Stimulated activated CD4-positive, alpha-beta T cell treated with anti-CD3 and anti-CD28 coated beads, TNF-alpha, amount 100 ng/mL, for 1 hour (primary cell): ENCODE data around the gene CAPN2.
"Not testable (repeated sequence)": the region's sequence is repeated elsewhere in the genome, so short reads cannot be mapped to it uniquely, and the experiment has no call there.

Experiments
- DNase-seq, 3 donors: peaks; one replicate each; pipeline ENCODE4 v3.0.0-alpha.2; 2020; ENCODE audit warnings: low read depth in 3 of 3, low spot score in 1 of 3

The CAPN2 gene

DNA sequence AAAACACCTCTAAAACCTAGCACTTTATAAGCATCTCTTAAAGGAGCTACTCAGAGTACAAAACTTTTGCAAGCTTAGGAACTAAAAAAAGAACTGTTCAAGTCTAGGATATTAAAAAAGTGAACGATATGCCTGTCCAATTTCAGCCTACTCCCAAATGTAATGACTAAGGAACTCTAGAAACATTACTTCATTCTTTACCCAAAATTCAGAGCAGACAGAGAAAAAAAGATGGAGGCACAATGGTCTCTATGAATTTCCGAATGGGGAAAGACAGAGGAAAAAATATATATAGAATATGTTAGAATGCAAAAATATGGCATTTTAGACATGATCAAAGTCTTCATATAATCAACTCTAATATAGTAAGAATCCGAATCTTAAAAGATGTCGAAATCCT, 72.2 kb downstream of the CAPN2 start:
- DNase-seq, result no peak

GRCh38 chr1:223785808-223786207, 73.5 kb downstream of the CAPN2 start:
- DNase-seq, result no peak

- no peak for DNase-seq
Measured at GRCh38 chr1:223788746-223789415, 76.5 kb downstream of the CAPN2 start.

DNA sequence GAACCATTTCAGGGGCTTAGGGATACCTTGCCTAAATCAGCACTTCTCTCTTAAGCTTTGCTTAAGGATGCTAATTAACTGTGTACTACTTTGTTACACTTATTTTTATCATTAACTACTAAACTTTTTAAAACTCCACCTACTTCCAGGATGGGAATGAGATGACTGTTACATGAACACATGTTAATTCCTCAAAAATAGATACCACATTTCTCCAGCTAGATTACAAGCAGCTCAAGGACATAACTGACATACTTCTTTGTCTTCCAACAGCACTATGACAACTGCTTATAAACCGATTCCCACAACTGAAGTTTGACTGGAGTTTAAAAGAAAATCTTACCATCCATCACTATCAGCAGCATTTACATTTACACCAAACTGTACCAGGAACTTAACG, 79.7 kb downstream of the CAPN2 start:
- no peak for DNase-seq

- no peak for DNase-seq
Measured at GRCh38 chr1:223793716-223794115, 81.4 kb downstream of the CAPN2 start.

DNA sequence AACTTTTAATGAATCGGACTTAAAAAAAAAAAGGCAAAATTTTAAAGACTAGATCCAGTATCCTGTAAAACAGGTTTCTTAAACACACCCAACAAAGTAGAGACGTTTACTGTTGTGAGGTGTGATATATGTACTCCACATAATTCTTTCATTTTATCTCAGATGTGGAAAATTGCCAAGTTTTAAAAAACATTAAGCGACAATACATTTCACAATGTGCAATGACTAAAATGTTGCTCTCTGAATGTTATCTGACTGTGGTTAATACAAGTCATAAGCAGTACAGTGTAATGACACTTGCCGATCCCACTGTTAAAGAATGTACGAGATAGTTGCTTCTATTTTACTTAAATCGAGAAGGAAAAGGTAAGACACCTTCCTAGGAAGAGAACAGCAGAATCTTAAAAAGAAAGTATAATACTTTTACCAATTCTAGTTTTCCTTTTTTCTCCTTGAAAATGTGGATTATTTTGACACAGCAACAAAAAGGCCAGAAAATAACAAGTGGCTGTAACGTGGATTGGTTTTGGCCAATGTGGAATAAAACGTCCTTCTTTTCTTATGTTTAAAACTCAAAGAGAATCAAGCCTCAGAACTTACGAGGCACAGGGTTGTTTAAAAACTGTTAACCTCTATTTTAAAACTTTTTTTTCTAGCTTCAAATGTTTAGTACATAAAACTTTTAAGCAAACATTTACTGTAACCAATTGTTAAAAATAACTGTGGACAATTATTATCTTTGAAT, 82.0 kb downstream of the CAPN2 start:
- no peak for DNase-seq

DNA sequence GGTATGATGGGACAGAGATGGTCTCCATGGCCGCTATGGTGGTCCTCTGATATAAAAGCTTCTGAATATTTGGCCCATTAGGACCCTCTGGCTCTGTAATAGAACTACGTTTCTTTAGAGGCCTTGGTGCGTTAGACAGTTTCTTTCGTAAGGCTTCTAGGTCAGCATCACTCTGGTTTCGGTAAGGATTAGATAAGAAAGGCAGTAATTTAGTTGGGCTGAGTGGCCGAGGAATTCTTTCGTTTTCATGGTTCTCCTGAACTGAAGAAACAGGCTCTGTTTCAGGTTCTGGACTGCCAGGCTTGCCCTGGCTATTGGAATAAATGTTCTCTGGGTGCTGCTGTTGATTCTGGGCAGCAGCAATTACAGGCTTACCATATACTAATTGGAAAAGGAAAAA, 83.9 kb downstream of the CAPN2 start:
- no peak for DNase-seq

DNA sequence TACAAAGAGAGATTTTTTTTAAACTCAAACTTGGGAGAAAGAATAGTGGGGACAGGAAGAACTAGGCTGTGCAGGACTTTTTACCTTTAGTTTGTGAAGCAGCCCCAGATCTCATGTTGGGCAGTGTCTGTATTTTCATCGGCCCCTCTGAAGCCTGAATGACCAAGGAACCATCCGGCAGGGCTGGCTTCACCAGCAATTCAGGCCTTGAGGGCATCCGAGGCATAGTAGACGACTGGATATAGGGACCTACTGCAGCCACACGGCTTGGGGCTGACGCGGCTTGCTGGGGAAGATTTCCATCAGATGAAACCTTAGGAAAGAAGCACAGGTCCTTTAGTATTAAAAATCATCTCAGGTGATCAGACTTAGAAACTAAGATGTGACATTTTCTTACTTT, 89.7 kb downstream of the CAPN2 start:
- DNase-seq, result no peak

DNA sequence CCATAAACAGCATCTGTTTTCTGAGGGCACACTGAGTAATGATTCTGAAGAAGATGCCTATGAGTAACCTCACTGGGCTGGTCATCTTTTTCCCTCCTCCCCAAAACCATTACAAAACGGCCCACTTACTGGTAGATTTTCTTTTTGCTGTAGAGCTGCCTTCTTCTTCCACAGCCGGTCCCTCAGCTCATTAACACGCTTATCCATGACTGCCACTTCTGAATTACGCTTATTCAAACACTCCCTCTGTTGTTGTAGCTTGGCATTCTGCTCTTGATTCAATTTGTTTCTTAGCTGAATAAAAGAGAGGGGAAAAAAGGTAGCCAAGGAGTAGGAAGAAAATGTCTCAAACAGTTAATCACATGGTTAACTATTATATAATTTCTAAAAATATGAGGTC, 90.3 kb downstream of the CAPN2 start:
- no peak for DNase-seq

GRCh38 chr1:223803211-223803610, 90.9 kb downstream of the CAPN2 start:
- DNase-seq, result no peak

- not testable (repeated sequence) for DNase-seq
Measured at GRCh38 chr1:223809905-223810304, 97.6 kb downstream of the CAPN2 start.

DNA sequence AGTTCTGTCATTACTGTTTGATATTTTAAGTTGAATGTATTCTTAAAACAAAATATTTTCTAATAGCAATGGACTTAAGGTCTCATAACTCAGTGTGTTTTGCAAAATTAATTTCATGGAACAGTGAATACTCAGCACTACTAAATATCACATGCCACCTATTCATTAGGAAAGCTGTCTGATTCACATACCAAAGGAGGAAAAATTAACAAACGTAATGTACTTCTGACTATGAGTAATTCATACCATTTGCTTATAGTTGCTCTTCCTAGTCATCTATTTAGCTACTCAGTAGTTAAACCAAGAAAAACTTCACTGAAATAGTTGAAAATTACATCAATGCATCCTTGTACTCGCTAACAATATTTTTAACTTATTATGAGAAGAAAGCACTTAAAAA, 98.2 kb downstream of the CAPN2 start:
- no peak for DNase-seq

DNA sequence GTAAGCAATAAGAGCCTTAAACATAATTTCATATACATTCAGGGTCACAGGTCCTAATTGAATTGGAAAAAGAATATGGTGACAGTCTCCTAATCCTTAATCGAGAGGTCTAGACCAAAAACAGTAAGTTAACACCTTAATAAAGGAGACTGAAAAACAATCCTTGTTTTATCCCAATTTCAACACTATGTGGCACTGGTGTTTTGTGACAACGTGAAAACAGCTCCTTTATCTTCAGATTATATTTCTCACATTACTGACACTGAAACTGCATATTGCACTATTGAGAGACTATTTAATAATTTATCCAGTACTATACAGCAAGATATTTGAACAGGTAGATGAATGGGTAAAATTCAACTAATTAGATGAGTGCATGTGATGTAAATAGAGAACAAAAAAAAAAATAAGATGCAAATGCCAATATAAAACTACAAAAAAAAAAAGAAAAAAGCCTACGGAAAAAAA, 99.3 kb downstream of the CAPN2 start:
- DNase-seq, result no peak

GRCh38 chr1:223813645-223814044, 101.3 kb downstream of the CAPN2 start:
- DNase-seq, result no peak

DNA sequence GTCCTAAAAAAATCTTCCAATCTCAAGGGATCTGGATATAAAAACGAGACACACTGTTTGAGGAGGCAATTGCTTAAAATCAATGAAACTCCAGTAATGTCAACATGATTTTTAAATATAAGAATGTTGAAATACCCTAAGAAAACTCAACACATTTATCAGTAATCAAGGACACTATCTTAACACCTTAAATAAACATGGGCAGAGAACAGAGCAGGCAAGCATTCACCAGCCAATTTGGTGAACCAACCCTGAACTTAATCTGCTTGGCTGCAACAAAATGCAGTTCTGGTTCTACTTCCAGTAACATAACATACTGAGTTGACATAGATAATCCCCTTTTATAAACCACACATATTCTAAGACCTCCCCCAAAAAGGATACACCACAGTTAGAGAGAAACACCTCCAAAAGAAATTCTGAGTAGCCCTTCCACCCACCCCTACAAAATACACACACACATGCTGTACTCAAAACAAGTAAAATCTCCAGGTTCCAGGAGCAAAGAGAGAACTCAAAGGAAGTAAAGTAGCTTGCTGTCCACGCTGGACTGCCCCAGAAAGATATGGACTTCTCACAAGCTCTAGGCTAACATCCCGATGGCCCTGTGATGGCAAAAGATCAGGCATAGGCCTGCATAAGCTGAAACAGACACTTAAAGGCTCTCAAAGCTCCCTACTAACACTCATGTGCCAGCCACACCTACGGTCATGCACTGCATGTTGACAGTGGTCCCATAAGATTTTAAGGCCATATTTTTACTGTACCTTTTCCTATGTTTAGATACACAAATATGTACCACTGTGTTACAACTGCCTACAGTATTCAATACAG, 102.9 kb downstream of the CAPN2 start:
- no peak for DNase-seq

DNA sequence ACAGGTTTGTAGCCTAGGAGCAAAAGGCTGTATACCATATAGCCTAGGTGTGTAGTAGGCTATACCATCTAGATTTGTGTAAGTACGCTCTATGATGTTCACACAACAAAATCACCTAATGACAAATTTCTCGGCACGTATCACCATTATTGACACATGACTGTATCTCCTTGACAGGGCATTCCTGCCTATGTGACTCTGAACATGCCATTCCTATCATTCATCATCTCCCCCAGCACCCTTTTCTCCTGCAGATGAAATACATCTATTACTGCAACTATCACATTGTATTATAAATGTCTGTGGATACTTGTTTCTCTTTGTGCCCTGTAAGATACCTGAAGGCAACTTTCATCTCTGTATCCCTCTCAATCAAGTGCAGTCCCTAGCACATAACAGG, 103.5 kb downstream of the CAPN2 start:
- DNase-seq, result no peak

GRCh38 chr1:223817265-223817664, 104.9 kb downstream of the CAPN2 start:
- not testable (repeated sequence) for DNase-seq

DNA sequence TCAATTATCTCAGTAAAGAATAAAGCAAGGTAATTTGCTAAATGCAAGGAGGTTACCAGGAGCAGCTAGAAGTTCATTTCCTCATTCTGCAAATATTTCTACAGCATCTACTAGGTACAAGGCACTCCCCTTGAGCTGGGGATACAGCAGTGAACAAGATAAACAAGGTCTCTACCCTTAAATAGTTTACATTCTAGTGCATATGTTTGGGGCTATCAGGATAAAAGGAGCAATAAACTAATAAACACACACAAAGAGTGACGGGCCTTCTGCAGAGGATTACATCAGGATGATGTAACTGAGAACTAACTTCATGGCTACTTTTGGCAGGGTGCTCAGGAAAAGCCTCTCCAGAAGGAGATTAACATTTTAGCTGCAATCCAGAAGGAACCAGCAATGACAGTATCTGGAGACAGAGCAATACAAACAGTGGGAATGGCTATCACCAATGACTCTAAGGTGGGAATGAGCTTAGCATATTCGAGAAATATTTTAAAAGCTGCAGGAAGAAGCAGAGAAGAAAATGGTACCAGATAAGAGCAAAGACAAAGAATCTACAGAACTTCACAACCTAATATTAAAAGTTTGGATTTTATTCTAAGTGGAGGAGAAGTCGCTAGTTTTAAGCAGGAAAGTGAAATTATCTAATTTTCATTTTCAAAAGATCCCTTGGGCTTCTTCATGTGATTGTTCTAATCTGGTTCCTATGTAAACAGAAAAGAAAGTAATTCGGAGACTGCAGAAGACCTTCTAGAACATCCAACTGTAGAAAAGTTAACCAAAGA, 107.6 kb downstream of the CAPN2 start:
- no peak for DNase-seq

DNA sequence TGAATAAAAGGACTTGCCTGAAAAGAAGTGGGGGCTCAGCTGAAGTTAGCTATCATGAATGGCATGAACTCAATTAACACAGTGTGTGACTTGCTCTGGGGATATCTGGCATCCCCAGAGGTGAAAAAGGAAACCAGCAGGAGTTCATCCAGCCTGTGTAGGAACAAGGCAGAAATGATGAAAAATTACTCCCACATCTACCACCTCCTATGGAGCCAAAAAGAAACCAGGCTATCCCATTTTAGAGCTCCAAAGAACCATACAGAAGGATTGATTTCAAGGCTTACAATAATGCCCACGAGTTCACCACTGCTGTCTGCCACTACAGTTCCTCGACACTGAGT, 108.1 kb downstream of the CAPN2 start:
- DNase-seq, result no peak

- DNase-seq, result no peak
Measured at GRCh38 chr1:223820971-223821370, 108.6 kb downstream of the CAPN2 start.

DNA sequence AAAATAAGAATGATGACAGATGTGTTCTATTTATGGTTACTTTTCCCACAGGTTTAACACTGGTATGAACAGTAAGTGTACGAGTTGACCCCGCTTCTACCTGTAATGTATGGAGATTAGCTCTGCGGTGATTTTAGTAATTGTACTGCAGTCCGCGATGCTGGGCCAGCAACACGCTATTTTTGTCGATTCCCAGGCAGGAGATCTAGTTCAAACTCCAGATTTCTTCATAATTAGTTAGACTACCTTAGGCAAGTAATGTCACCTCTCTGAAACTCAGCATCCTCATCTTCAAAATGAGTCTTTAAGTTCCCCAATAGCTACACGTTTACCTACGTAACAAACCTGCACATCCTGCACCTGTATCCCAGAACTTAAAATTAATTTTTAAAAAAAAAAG, 111.9 kb downstream of the CAPN2 start:
- no peak for DNase-seq
